BE2C (cell line): ENCODE results near the gene EYS.

ENCODE experiments used
- DNase-seq: peaks from one replicate; pipeline ENCODE4 v3.0.0-alpha.2; 2020
- H3K27me3 ChIP-seq: fragments of 250-450 bp; sonication (Bioruptor Pico); 2 replicates; pipeline ENCODE4 v1.5.1; 2020; ENCODE audit warnings: mild to moderate bottlenecking
- H3K36me3 ChIP-seq: fragments of 250-450 bp; sonication (Bioruptor Pico); 2 replicates; pipeline ENCODE4 v1.5.1; 2020; ENCODE audit warnings: mild to moderate bottlenecking
- H3K4me1 ChIP-seq: fragments of 250-450 bp; sonication (Bioruptor Pico); 2 replicates; pipeline ENCODE4 v1.5.1; 2020
- H3K4me3 ChIP-seq: 2 replicates; pipeline ENCODE4 v1.5.1; 2011; ENCODE audit warnings: low read depth, low read length
- H3K9me3 ChIP-seq: fragments of 250-450 bp; sonication (Bioruptor Pico); 2 replicates; pipeline ENCODE4 v1.5.1; 2020
- CTCF ChIP-seq: IDR thresholded peaks from 2 replicates; pipeline ENCODE4 v1.5.1; 2012; ENCODE audit warnings: mild to moderate bottlenecking, low read depth, low read length

The EYS gene

GRCh38 chr6:63672582-63673129, 2034.4 kb downstream of the EYS start:
- no peak for TF ChIP-seq CTCF
- H3K27me3 ChIP-seq: no peaks in the 10 kb centered on the region
- peaks cover 6% of the 10 kb centered on the region for H3K36me3 ChIP-seq
- no peaks in the 10 kb centered on the region for H3K9me3 ChIP-seq
- H3K4me3 ChIP-seq: no peak overlapping the region
- no peak for DNase-seq
- no peaks in the 10 kb centered on the region for H3K4me1 ChIP-seq

- TF ChIP-seq CTCF: no peak
- DNase-seq: no peak
- peaks cover 6% of the 10 kb centered on the region for H3K36me3 ChIP-seq
- no peaks in the 10 kb centered on the region for H3K4me1 ChIP-seq
- H3K27me3 ChIP-seq: no peaks in the 10 kb centered on the region
- no peak overlapping the region for H3K4me3 ChIP-seq
- no peaks in the 10 kb centered on the region for H3K9me3 ChIP-seq
Observed at GRCh38 chr6:63671098-63671754, 2035.8 kb downstream of the EYS start.
